Left ventricle myocardium inferior (tissue), 1 donor: Measurements from ENCODE around the gene CYLC2. TPM values are rescaled to one million over a fixed set of nuclear protein-coding genes. Genes with fewer than 3 reads are reported as not detected.

Experiments used
- DNase-seq: peaks from one replicate; pipeline ENCODE4 v3.0.0-alpha.2; 2020
- H3K27ac ChIP-seq: fragments of 200-600 bp; replicated peaks from 2 replicates; pipeline ENCODE4 v1.8.0; 2021
- H3K27me3 ChIP-seq: fragments of 200-600 bp; 2 replicates; pipeline ENCODE4 v1.8.0; 2021; ENCODE audit warnings: low read depth
- H3K36me3 ChIP-seq: fragments of 200-600 bp; 2 replicates; pipeline ENCODE4 v1.8.0; 2021
- H3K4me1 ChIP-seq: fragments of 200-600 bp; 2 replicates; pipeline ENCODE4 v1.8.0; 2021
- H3K4me3 ChIP-seq: fragments of 200-600 bp; 2 replicates; pipeline ENCODE4 v1.8.0; 2021; ENCODE audit warnings: mild to moderate bottlenecking, moderate library complexity
- H3K9me3 ChIP-seq: fragments of 200-600 bp; replicated peaks from 2 replicates; pipeline ENCODE4 v1.8.0; 2021
- CTCF ChIP-seq: fragments of 200-600 bp; IDR thresholded peaks from 2 replicates; pipeline ENCODE4 v1.8.0; 2021; ENCODE audit warnings: antibody characterized with exemption, mild to moderate bottlenecking, borderline replicate concordance
- intact Hi-C: fragments of 100-400 bp; cut with micrococcal nuclease; formaldehyde crosslinking; loops from one replicate; pipeline ENCODE4 v1.11.0; 2022
- total RNA-seq: library from RNA; stranded (reverse); fragmentation: NEBNext Ultra II Directional; extraction: Animal tissue kit (Norgen Biotek cat#: 25700); gene quantifications from one replicate; pipeline ENCODE4 v1.2.1, GENCODE V29; 2021
- donor health status: DM: no; HTN: yes; CAD: no; lungs with severe emphysema.

CYLC2 gene
- total RNA-seq, 1 donor from 2014 or later, result not detected

GRCh38 chr9:103025796-103026195 lies 30.7 kb downstream of the CYLC2 start:
- H3K27me3 ChIP-seq, result no peaks in the 10 kb centered on the region
- intact Hi-C loops, result no loop called here
- H3K36me3 ChIP-seq, result no peaks in the 10 kb centered on the region
- H3K27ac ChIP-seq, result no peak overlapping the region
- peaks cover 11% of the 10 kb centered on the region for H3K9me3 ChIP-seq
- H3K4me1 ChIP-seq, result no peaks in the 10 kb centered on the region
- DNase-seq, result no peak
- H3K4me3 ChIP-seq, result no peak overlapping the region
- no peak for TF ChIP-seq CTCF

GRCh38 chr9:103037508-103038477 lies 42.7 kb downstream of the CYLC2 start:
- Histone ChIP-seq H3K4me3 (no peak overlapping the region), H3K27ac (no peak overlapping the region), H3K9me3 (no peaks in the 10 kb centered on the region), H3K4me1 (peaks cover 8% of the 10 kb centered on the region), H3K36me3 (no peaks in the 10 kb centered on the region), H3K27me3 (no peaks in the 10 kb centered on the region)
- peak; percentile 17 for DNase-seq
- TF ChIP-seq CTCF, result no peak
- intact Hi-C loops, result no loop called here

- Histone ChIP-seq H3K27me3 (no peaks in the 10 kb centered on the region), H3K9me3 (peaks cover 12% of the 10 kb centered on the region), H3K36me3 (no peaks in the 10 kb centered on the region), H3K4me3 (no peak overlapping the region), H3K27ac (no peak overlapping the region), H3K4me1 (peaks cover 8% of the 10 kb centered on the region)
- intact Hi-C loops, result no loop called here
- no peak for TF ChIP-seq CTCF
- no peak for DNase-seq
These were observed 46.8 kb downstream of the CYLC2 start for GRCh38 chr9:103041961-103042360.
